Activated CD4-positive, alpha-beta memory T cell treated with anti-CD3 and anti-CD28 coated beads for 36 hours (primary cell): ENCODE measurements around the gene S100PBP. TPM values are rescaled to one million over a fixed set of nuclear protein-coding genes. Genes with fewer than 3 reads are reported as not detected.

Experiments used
- CTCF ChIA-PET: fragments of 350-600 bp; sonication (Branson Sonifier 250); formaldehyde crosslinking; loops from one replicate; lab custom pipeline; 2021; ENCODE audit warnings: antibody characterized with exemption, inconsistent platforms; lab: Charles Lee
- POLR2A ChIA-PET: fragments of 350-600 bp; sonication (Branson Sonifier 250); formaldehyde crosslinking; loops from one replicate; lab custom pipeline; 2021; ENCODE audit warnings: antibody characterized with exemption; lab: Charles Lee
- DNase-seq: peaks from one replicate; pipeline ENCODE4 v3.0.0-alpha.2; 2020
- H3K27ac Mint-ChIP-seq: one replicate; pipeline ENCODE4 v1.8.0; 2021; ENCODE audit warnings: mixed read lengths
- H3K27me3 Mint-ChIP-seq: one replicate; pipeline ENCODE4 v1.8.0; 2021; ENCODE audit warnings: mixed read lengths
- H3K36me3 Mint-ChIP-seq: one replicate; pipeline ENCODE4 v1.8.0; 2021; ENCODE audit warnings: mixed read lengths
- H3K4me1 Mint-ChIP-seq: one replicate; pipeline ENCODE4 v1.8.0; 2021; ENCODE audit warnings: low read depth, mixed read lengths
- H3K4me3 Mint-ChIP-seq: one replicate; pipeline ENCODE4 v1.8.0; 2021; ENCODE audit warnings: mild to moderate bottlenecking, mixed read lengths
- H3K9me3 Mint-ChIP-seq: one replicate; pipeline ENCODE4 v1.8.0; 2021; ENCODE audit warnings: mixed read lengths
- intact Hi-C: fragments of 100-400 bp; cut with micrococcal nuclease; formaldehyde crosslinking; loops from one replicate; pipeline ENCODE4 v1.15.1; 2023
- total RNA-seq, 2 experiments: library from RNA; stranded (reverse); gene quantifications; one replicate each; pipeline ENCODE4 v1.2.3, GENCODE V29; 2021

The S100PBP gene
- total RNA-seq, 2 experiments from 2014 or later = 30.4 to 32.7 TPM

- Mint-ChIP-seq H3K4me3 (no peak overlapping the region), H3K27me3 (peaks cover 56% of the 10 kb centered on the region), H3K36me3 (no peaks in the 10 kb centered on the region), H3K4me1 (peaks cover 9% of the 10 kb centered on the region), H3K9me3 (no peaks in the 10 kb centered on the region), H3K27ac (no peak overlapping the region)
- POLR2A ChIA-PET = interaction anchor here (0.6 kb wide), 1 partner anchor 132 kb away, joined by 3 read pairs; no protein-coding TSS in a partner anchor
- intact Hi-C loops = no loop called here
- peak; percentile 59 for DNase-seq
- CTCF ChIA-PET = interaction anchor here (0.6 to 3.6 kb wide), 23 partner anchors 12 to 282 kb away, joined by 3 to 21 read pairs (median 4); partner anchors contain the start of gene AZIN2
Measured at GRCh38 chr1:32892368-32893197, 75.1 kb downstream of the S100PBP start.

DNA sequence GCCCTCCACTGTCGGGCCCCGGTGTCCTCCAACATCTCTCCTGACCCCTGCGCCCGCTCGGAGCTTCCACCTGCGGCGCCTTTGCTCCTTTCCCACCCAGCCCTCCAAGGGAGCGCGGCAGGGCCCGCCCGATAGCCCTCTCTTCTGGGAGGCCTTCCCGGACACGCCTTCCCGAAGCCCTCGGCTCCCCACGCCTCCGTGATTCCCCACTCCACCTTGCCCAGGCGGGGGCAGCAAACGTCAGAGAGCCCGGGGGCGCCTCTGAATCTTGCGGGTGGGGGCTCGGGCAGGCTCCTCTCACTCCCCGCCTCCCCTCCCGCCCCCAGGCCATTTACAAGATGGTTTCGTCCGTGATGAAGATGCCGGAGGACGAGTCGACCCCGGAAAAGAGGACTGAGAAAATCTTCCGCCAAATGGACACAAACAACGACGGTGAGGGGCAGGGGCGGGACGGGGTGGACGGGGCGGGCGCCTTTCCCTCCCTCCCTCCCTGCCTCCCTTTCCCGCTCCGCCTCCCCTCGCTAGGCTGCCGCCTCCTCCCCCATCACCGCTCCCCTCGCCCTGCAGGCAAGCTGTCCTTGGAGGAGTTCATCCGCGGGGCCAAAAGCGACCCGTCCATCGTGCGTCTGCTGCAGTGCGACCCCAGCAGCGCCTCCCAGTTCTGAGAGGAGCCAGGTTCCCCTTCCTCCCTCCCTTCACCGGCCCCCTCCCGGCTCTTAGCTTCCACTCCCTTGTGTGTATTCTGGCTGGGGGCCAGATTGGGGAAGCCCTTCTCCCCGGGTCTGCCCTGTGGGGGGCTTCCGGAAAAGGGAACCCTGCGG, 76.0 kb downstream of the S100PBP start:
- peak; percentile 29 for DNase-seq
- POLR2A ChIA-PET = no interaction called here
- H3K9me3 Mint-ChIP-seq = no peaks in the 10 kb centered on the region

DNA sequence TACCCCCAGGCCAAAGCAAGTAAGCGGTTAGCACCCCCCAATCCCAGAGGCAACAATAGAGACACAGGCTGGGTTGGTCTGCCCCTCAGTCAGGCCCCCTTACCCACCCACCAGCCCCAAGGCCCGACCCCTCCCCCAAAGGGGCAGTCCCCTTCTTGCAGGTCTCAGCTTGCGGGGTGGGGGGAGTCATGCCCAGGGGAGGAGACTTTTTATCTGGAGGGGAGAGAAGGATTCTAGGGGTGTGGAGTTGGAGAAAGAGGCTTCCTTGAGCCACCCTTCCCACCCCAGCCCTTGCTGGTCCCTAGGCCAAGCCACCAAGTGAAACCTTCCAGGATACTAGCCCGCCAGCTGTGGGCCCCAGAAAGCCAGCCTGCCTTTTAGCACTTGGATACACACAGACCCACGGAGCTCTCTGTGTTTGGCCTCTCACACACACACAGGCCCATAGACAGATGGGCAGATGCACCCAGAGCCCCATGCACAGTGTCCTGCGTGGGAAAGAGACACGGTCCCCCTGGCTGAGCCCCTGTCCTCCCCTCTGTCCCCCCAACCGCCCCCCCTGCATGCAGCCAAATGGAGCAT, 76.7 kb downstream of the S100PBP start:
- peaks cover 52% of the 10 kb centered on the region for H3K27me3 Mint-ChIP-seq
- H3K36me3 Mint-ChIP-seq = no peaks in the 10 kb centered on the region
- H3K4me1 Mint-ChIP-seq = peaks cover 9% of the 10 kb centered on the region
- H3K9me3 Mint-ChIP-seq = no peaks in the 10 kb centered on the region
- ChIA-PET POLR2A (no interaction called here), CTCF (interaction anchor here (1.2 to 3.6 kb wide), 4 partner anchors 9 to 182 kb away, joined by 3 to 21 read pairs (median 6); no protein-coding TSS in a partner anchor)
- H3K27ac Mint-ChIP-seq = no peak overlapping the region
- peak overlapping the region; percentile 21 for H3K4me3 Mint-ChIP-seq
- intact Hi-C loops = no loop called here
- DNase-seq = no peak

More for the DNA sequence above, 76.0 kb downstream of the S100PBP start:
- CTCF ChIA-PET = interaction anchor here (0.9 to 3.6 kb wide), 19 partner anchors 8 to 193 kb away, joined by 3 to 21 read pairs (median 4); partner anchors contain the start of gene AZIN2
- Mint-ChIP-seq H3K4me3 (peak overlapping the region; percentile 27), H3K27ac (no peak overlapping the region), H3K36me3 (no peaks in the 10 kb centered on the region), H3K27me3 (peaks cover 52% of the 10 kb centered on the region), H3K4me1 (peaks cover 9% of the 10 kb centered on the region)
- intact Hi-C loops = no loop called here

DNA sequence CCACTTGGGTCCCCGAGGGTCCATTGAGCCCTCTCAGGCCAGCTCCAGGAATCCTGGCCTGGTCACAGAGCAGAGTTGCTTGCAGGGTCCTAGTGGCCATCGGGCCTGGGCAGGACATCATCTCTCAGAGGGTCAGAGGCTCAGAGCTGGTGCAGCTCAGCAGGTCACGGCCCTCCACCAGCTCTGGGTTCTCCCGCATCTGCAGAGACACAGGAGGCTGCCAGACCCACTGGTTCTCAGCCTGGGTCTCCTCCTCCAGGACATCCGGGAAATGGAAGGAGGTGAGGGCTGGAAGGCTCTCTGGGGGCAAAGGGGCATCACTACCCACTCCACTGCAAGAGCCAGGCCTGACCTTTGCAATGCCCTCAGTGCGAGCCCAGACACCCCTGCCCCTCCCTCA, 77.2 kb downstream of the S100PBP start:
- Mint-ChIP-seq H3K9me3 (no peaks in the 10 kb centered on the region), H3K4me3 (no peak overlapping the region), H3K4me1 (peaks cover 9% of the 10 kb centered on the region), H3K36me3 (no peaks in the 10 kb centered on the region), H3K27ac (no peak overlapping the region), H3K27me3 (peaks cover 50% of the 10 kb centered on the region)
- no peak for DNase-seq
- POLR2A ChIA-PET = no interaction called here
- intact Hi-C loops = no loop called here
- CTCF ChIA-PET = interaction anchor here (1.2 to 3.6 kb wide), 6 partner anchors 9 to 183 kb away, joined by 3 to 21 read pairs (median 3); no protein-coding TSS in a partner anchor

GRCh38 chr1:32895325-32896215, 78.1 kb downstream of the S100PBP start:
- H3K36me3 Mint-ChIP-seq = no peaks in the 10 kb centered on the region
- CTCF ChIA-PET = interaction anchor here (0.6 to 3.6 kb wide), 5 partner anchors 12 to 179 kb away, joined by 3 to 21 read pairs (median 3); no protein-coding TSS in a partner anchor
- H3K4me3 Mint-ChIP-seq = no peak overlapping the region
- no peaks in the 10 kb centered on the region for H3K9me3 Mint-ChIP-seq
- DNase-seq = no peak
- no peak overlapping the region for H3K27ac Mint-ChIP-seq
- peaks cover 11% of the 10 kb centered on the region for H3K4me1 Mint-ChIP-seq
- peaks cover 49% of the 10 kb centered on the region for H3K27me3 Mint-ChIP-seq
- intact Hi-C loops = no loop called here
- POLR2A ChIA-PET = no interaction called here

- no peak overlapping the region for H3K27ac Mint-ChIP-seq
- peaks cover 44% of the 10 kb centered on the region for H3K27me3 Mint-ChIP-seq
- intact Hi-C loops = no loop called here
Measured at GRCh38 chr1:32896451-32896850, 79.0 kb downstream of the S100PBP start.

GRCh38 chr1:32897082-32898049, 79.9 kb downstream of the S100PBP start:
- DNase-seq = no peak
- Mint-ChIP-seq H3K36me3 (no peaks in the 10 kb centered on the region), H3K9me3 (no peaks in the 10 kb centered on the region), H3K4me3 (no peak overlapping the region), H3K27me3 (peaks cover 42% of the 10 kb centered on the region), H3K27ac (no peak overlapping the region), H3K4me1 (peaks cover 11% of the 10 kb centered on the region)
- CTCF ChIA-PET = interaction anchor here (0.8 to 1.1 kb wide), 2 partner anchors 10 to 186 kb away, joined by 3 read pairs; no protein-coding TSS in a partner anchor
- intact Hi-C loops = no loop called here
- POLR2A ChIA-PET = no interaction called here

More at GRCh38 chr1:32896451-32896850, 79.0 kb downstream of the S100PBP start:
- ChIA-PET POLR2A (no interaction called here), CTCF (no interaction called here)
- Mint-ChIP-seq H3K4me1 (peaks cover 13% of the 10 kb centered on the region), H3K36me3 (no peaks in the 10 kb centered on the region), H3K4me3 (no peak overlapping the region), H3K9me3 (no peaks in the 10 kb centered on the region)
- DNase-seq = no peak

- POLR2A ChIA-PET = no interaction called here
Measured at GRCh38 chr1:32898056-32898455, 80.6 kb downstream of the S100PBP start.

GRCh38 chr1:32898958-32899357, 81.5 kb downstream of the S100PBP start:
- Mint-ChIP-seq H3K27ac (no peak overlapping the region), H3K9me3 (no peaks in the 10 kb centered on the region), H3K27me3 (peaks cover 46% of the 10 kb centered on the region), H3K4me1 (peaks cover 6% of the 10 kb centered on the region), H3K4me3 (no peak overlapping the region), H3K36me3 (no peaks in the 10 kb centered on the region)
- intact Hi-C loops = no loop called here
- ChIA-PET CTCF (interaction anchor here (0.9 to 1.3 kb wide), 2 partner anchors 187 to 197 kb away, joined by 3 to 5 read pairs; no protein-coding TSS in a partner anchor), POLR2A (no interaction called here)
- no peak for DNase-seq

More at GRCh38 chr1:32898056-32898455, 80.6 kb downstream of the S100PBP start:
- intact Hi-C loops = no loop called here
- H3K36me3 Mint-ChIP-seq = no peaks in the 10 kb centered on the region
- DNase-seq = no peak
- no peaks in the 10 kb centered on the region for H3K9me3 Mint-ChIP-seq
- no peak overlapping the region for H3K27ac Mint-ChIP-seq
- peaks cover 6% of the 10 kb centered on the region for H3K4me1 Mint-ChIP-seq
- H3K27me3 Mint-ChIP-seq = peaks cover 43% of the 10 kb centered on the region
- CTCF ChIA-PET = interaction anchor here (0.6 to 1.3 kb wide), 3 partner anchors 11 to 186 kb away, joined by 3 to 5 read pairs (median 3); no protein-coding TSS in a partner anchor
- H3K4me3 Mint-ChIP-seq = no peak overlapping the region
